ENCODE results near the gene ZNF577. TPM values are rescaled to one million over a fixed set of nuclear protein-coding genes. Genes with fewer than 3 reads are reported as not detected.

Gene ZNF577
- total and polyA plus RNA-seq, 4 donors: 5.0 to 39.2 (median 9.7) TPM

DNA sequence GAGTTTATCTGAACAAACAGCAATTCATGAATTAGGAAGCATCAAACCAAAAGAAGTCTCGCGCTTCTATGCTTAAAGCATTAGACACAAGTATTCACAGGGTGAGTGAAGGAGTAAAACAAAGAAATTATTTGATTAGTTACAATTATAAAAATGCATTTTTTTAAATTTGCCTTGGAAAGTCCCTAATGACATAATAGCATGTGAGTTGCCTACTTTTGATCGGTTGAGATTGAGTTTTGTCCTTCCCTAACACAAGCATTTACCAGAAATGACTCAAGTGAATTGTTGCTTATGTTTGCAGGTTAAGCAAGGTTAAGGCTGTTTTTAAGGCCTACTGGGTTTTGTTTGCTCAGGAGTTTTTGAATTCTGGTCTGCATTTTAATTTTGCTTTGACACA lies 17.5 kb upstream of the ZNF577 start:
- H3K27ac ChIP-seq (ENCODE audit: low read depth in 1 of 2, low read length in 1 of 2): no peak overlapping the region
- H3K27me3 ChIP-seq (ENCODE audit: control insufficient read depth in 3 of 3, insufficient read depth in 3 of 3, low read length in 2 of 3): peaks cover 0 to 2% (median 2%) of the 10 kb centered on the region in 3 donors
- no peak overlapping the region for H3K4me3 ChIP-seq
- 48 to 55% methylated on average over 3 of the region's 3 CpGs for WGBS, 2 donors
- H3K36me3 ChIP-seq (ENCODE audit: control insufficient read depth in 4 of 4, insufficient read depth in 4 of 4, low read length in 4 of 4): peaks cover 0 to 19% (median 6%) of the 10 kb centered on the region in 4 donors
- peaks cover 0 to 9% (median 6%) of the 10 kb centered on the region in 5 donors for H3K4me1 ChIP-seq (ENCODE audit: control insufficient read depth in 5 of 5, insufficient read depth in 5 of 5, low read length in 5 of 5)
- TF ChIP-seq, protein P1, sequence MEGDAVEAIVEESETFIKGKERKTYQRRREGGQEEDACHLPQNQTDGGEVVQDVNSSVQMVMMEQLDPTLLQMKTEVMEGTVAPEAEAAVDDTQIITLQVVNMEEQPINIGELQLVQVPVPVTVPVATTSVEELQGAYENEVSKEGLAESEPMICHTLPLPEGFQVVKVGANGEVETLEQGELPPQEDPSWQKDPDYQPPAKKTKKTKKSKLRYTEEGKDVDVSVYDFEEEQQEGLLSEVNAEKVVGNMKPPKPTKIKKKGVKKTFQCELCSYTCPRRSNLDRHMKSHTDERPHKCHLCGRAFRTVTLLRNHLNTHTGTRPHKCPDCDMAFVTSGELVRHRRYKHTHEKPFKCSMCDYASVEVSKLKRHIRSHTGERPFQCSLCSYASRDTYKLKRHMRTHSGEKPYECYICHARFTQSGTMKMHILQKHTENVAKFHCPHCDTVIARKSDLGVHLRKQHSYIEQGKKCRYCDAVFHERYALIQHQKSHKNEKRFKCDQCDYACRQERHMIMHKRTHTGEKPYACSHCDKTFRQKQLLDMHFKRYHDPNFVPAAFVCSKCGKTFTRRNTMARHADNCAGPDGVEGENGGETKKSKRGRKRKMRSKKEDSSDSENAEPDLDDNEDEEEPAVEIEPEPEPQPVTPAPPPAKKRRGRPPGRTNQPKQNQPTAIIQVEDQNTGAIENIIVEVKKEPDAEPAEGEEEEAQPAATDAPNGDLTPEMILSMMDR (IDR thresholded peaks at IDR 0.05; ENCODE audit: control extremely low read depth, extremely low read depth): no peak
- H3K9me3 ChIP-seq (ENCODE audit: control insufficient read depth in 4 of 4, insufficient read depth in 3 of 4, low read length in 3 of 4): peaks cover 0 to 37% (median 11%) of the 10 kb centered on the region in 4 donors
- no peak overlapping the region for H3K9ac ChIP-seq (ENCODE audit: insufficient read depth in 1 of 2, low read length in 2 of 2)
- ATAC-seq (ENCODE audit: insufficient read depth, low FRiP score) (no peak), DNase-seq (no peak)

DNA sequence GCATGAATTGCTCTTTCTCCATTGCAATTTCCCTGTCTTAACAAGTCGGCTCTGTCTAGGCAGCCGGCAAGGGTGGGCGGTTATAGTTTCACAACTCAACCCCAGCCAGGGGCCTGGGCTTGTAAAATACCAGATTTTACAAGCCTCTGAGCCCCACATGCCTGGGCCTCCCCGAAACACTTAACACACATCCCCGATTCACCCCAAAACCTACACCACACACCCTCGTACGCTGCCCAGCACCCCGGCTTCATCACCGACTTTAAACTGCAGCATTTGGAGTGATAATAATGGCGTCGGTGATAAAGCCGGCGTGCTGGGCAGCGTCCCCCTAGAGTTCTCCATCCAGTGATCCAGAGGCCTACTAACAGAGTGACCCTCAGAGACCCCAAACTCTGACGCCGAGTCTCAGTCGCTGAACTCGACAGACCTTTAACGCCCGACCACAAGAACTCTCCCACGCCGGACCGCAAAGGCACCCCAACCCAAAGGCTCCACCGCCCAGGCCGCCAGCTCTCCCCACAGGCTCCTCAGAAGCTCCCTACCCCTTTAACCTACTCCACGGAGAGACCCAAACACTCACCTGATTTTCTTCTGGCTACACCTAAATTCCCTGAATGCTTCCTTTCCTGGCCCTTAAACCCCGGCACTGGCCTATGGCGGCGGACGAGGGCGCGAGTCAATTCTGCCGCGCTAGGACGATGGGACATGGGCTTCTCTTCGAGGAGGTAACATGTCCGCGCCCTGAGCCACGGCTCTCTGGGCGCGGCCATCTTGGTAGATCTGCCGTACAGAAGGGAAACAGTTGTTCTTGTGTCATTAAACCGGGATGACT lies 16.8 kb upstream of the ZNF577 start, which contains the start of gene ZNF649:
TSS of gene ZNF649 (minus strand) at position 687 of the 835 bp plus-strand sequence. CDS start 4,910 bp downstream, outside the sequence.
- peaks cover 2 to 25% (median 10%) of the 10 kb centered on the region in 4 donors for H3K36me3 ChIP-seq (ENCODE audit: control insufficient read depth in 4 of 4, insufficient read depth in 4 of 4, low read length in 4 of 4)
- peaks cover 0 to 2% (median 2%) of the 10 kb centered on the region in 3 donors for H3K27me3 ChIP-seq (ENCODE audit: control insufficient read depth in 3 of 3, insufficient read depth in 3 of 3, low read length in 2 of 3)
- DNase-seq (peak; percentile 89 to 93 (median 92)), ATAC-seq (ENCODE audit: insufficient read depth, low FRiP score) (peak; percentile 99)
- peak within 1 kb of the TSS; percentile 78 to 88 for H3K27ac ChIP-seq (ENCODE audit: low read depth in 1 of 2, low read length in 1 of 2)
- H3K9ac ChIP-seq (ENCODE audit: insufficient read depth in 1 of 2, low read length in 2 of 2): peak within 1 kb of the TSS; percentile 92 to 96
- 0 to 1% methylated on average over 43 of the region's 43 CpGs for WGBS, 2 donors
- TF ChIP-seq, protein P1 (IDR thresholded peaks at IDR 0.05; ENCODE audit: control extremely low read depth, extremely low read depth): no peak
- H3K9me3 ChIP-seq (ENCODE audit: control insufficient read depth in 4 of 4, insufficient read depth in 3 of 4, low read length in 3 of 4): peaks cover 0 to 38% (median 14%) of the 10 kb centered on the region in 4 donors
- peak within 1 kb of the TSS; percentile 81 for H3K4me3 ChIP-seq
- peaks cover 0 to 9% (median 6%) of the 10 kb centered on the region in 5 donors for H3K4me1 ChIP-seq (ENCODE audit: control insufficient read depth in 5 of 5, insufficient read depth in 5 of 5, low read length in 5 of 5)

DNA sequence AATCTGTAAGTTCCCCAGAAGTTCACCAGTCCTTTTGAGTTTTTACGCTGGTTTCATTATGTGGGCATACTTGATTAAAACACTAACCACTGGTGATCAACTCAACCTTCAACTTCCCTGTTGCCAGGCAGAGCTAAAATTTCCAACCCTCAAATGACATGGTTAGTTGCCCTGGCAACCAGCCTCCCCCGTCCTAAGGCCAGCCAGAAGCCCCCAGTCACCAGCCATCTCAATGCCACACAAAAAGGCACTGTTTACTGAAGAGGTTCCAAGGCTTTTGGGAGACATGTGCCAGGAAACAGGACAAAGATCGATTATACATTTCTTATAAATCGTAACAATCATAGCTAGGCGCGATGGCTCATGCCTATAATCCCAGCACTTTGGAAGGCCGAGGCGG lies 15.4 kb upstream of the ZNF577 start:
- peaks cover 0 to 38% (median 20%) of the 10 kb centered on the region in 4 donors for H3K9me3 ChIP-seq (ENCODE audit: control insufficient read depth in 4 of 4, insufficient read depth in 3 of 4, low read length in 3 of 4)
- H3K27ac ChIP-seq (ENCODE audit: low read depth in 1 of 2, low read length in 1 of 2): no peak overlapping the region
- no peak for DNase-seq
- H3K36me3 ChIP-seq (ENCODE audit: control insufficient read depth in 4 of 4, insufficient read depth in 4 of 4, low read length in 4 of 4): peaks cover 16 to 38% (median 22%) of the 10 kb centered on the region in 4 donors
- no peak overlapping the region for H3K4me3 ChIP-seq
- no peak for ATAC-seq (ENCODE audit: insufficient read depth, low FRiP score)
- peaks cover 0 to 9% (median 6%) of the 10 kb centered on the region in 5 donors for H3K4me1 ChIP-seq (ENCODE audit: control insufficient read depth in 5 of 5, insufficient read depth in 5 of 5, low read length in 5 of 5)
- TF ChIP-seq, protein P1 (IDR thresholded peaks at IDR 0.05; ENCODE audit: control extremely low read depth, extremely low read depth): no peak
- peaks cover 0 to 2% (median 2%) of the 10 kb centered on the region in 3 donors for H3K27me3 ChIP-seq (ENCODE audit: control insufficient read depth in 3 of 3, insufficient read depth in 3 of 3, low read length in 2 of 3)
- 87 to 94% methylated on average over 8 of the region's 8 CpGs for WGBS, 2 donors
- no peak overlapping the region for H3K9ac ChIP-seq (ENCODE audit: insufficient read depth in 1 of 2, low read length in 2 of 2)

Data from lung (tissue), 12 donors.